Measurements from ENCODE around the gene PDE6A. TPM values are rescaled to one million over a fixed set of nuclear protein-coding genes. Genes with fewer than 3 reads are reported as not detected.

PDE6A gene
- total and polyA plus RNA-seq, 2 of the 13 experiments (the other 11 are each of a cell fraction or from before 2014, with no cell fraction given), result 0.01 TPM; not detected in 1

DNA sequence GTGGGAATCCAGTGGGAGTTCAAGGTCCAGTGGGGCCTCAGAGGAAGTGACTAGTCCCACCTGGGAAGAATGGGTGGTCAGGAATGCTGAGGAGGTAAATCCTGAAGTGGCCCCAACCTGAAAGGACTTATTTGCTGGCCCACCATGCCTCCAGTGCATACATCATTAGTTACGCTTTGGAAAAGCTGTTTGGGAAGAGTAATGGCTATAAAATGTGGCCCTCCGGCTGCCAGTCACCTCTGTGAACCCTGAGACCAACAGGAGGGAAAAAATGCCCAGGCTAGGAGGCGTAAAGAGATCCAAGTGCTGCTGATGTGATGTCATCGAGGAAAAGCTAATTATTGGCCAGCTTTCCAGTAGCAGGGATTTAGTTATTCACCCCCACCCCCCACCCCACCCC lies 13.3 kb upstream of the PDE6A start (continued):
- TF ChIP-seq BORCS8-MEF2B (CRISPR knock-in tag; IDR thresholded peaks at IDR 0.05) (no peak), ZNF652 (CRISPR knock-in tag; IDR thresholded peaks at IDR 0.05; ENCODE audit: borderline replicate concordance, low read depth) (no peak), ZBTB38 (CRISPR knock-in tag; IDR thresholded peaks at IDR 0.05) (no peak), ZNF629 (CRISPR knock-in tag; conservative IDR thresholded peaks at IDR 0.05) (no peak), SMAD3 (CRISPR knock-in tag; IDR thresholded peaks at IDR 0.05) (no peak), KDM4B (CRISPR knock-in tag; IDR thresholded peaks at IDR 0.05) (no peak), NAIF1 (CRISPR knock-in tag; IDR thresholded peaks at IDR 0.05; ENCODE audit: borderline replicate concordance) (no peak), ZEB1 (IDR thresholded peaks at IDR 0.05; ENCODE audit: insufficient replicate concordance, low read depth) (peak; percentile 32), GATAD2A (CRISPR knock-in tag; IDR thresholded peaks at IDR 0.05) (0 out of 2 replicates have a peak, but pooled peaks have one; percentile 34), ZNF607 (CRISPR knock-in tag; IDR thresholded peaks at IDR 0.05; ENCODE audit: borderline replicate concordance) (no peak), ZNF780A (CRISPR knock-in tag; IDR thresholded peaks at IDR 0.05) (no peak), GZF1 (CRISPR knock-in tag; IDR thresholded peaks at IDR 0.05) (no peak), NR1H2 (CRISPR knock-in tag; IDR thresholded peaks at IDR 0.05; ENCODE audit: borderline replicate concordance, low read depth) (no peak), NR2F1 (CRISPR knock-in tag; IDR thresholded peaks at IDR 0.05) (no peak), BRCA1 (CRISPR knock-in tag; IDR thresholded peaks at IDR 0.05) (no peak), ZNF891 (CRISPR knock-in tag; IDR thresholded peaks at IDR 0.05) (no peak), ZNF720 (CRISPR knock-in tag; IDR thresholded peaks at IDR 0.05) (no peak), ZNF644 (CRISPR knock-in tag; IDR thresholded peaks at IDR 0.05; ENCODE audit: low read depth) (peak; percentile 39; the same call in 1 of the 2 replicates), YEATS2 (CRISPR knock-in tag; IDR thresholded peaks at IDR 0.05; ENCODE audit: borderline replicate concordance) (no peak), ZNF180 (CRISPR knock-in tag; IDR thresholded peaks at IDR 0.05; ENCODE audit: borderline replicate concordance, low read depth) (no peak), ZNF34 (CRISPR knock-in tag; IDR thresholded peaks at IDR 0.05; ENCODE audit: borderline replicate concordance) (no peak), SNAPC2 (CRISPR knock-in tag; IDR thresholded peaks at IDR 0.05) (no peak), SETDB1 (CRISPR knock-in tag; IDR thresholded peaks at IDR 0.05; ENCODE audit: borderline replicate concordance) (no peak), ZNF543 (CRISPR knock-in tag; IDR thresholded peaks at IDR 0.05) (no peak), HNRNPL (IDR thresholded peaks at IDR 0.05; ENCODE audit: low read depth, low read length) (no peak), ZNF430 (CRISPR knock-in tag; IDR thresholded peaks at IDR 0.05) (no peak), MAFK (conservative IDR thresholded peaks at IDR 0.05 in 1 of 2, IDR thresholded peaks at IDR 0.05 in 1 of 2; ENCODE audit: low read length in 2 of 2) (0 out of 4 replicates have a peak, but pooled peaks of 1 of the 2 experiments have one; percentile 13), EEA1 (CRISPR knock-in tag; IDR thresholded peaks at IDR 0.05; ENCODE audit: borderline replicate concordance) (no peak), HDAC6 (IDR thresholded peaks at IDR 0.05; ENCODE audit: low read depth, low read length) (no peak)
- TF ChIP-seq, protein P1, sequence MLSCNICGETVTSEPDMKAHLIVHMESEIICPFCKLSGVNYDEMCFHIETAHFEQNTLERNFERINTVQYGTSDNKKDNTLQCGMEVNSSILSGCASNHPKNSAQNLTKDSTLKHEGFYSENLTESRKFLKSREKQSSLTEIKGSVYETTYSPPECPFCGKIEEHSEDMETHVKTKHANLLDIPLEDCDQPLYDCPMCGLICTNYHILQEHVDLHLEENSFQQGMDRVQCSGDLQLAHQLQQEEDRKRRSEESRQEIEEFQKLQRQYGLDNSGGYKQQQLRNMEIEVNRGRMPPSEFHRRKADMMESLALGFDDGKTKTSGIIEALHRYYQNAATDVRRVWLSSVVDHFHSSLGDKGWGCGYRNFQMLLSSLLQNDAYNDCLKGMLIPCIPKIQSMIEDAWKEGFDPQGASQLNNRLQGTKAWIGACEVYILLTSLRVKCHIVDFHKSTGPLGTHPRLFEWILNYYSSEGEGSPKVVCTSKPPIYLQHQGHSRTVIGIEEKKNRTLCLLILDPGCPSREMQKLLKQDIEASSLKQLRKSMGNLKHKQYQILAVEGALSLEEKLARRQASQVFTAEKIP (CRISPR knock-in tag; IDR thresholded peaks at IDR 0.05; ENCODE audit: borderline replicate concordance), result no peak
- TF ChIP-seq, protein P2, sequence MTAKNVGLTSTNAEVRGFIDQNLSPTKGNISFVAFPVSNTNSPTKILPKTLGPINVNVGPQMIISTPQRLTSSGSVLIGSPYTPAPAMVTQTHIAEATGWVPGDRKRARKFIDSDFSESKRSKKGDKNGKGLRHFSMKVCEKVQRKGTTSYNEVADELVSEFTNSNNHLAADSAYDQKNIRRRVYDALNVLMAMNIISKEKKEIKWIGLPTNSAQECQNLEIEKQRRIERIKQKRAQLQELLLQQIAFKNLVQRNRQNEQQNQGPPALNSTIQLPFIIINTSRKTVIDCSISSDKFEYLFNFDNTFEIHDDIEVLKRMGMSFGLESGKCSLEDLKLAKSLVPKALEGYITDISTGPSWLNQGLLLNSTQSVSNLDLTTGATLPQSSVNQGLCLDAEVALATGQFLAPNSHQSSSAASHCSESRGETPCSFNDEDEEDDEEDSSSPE (CRISPR knock-in tag; IDR thresholded peaks at IDR 0.05), result no peak
- TF ChIP-seq, protein P3, sequence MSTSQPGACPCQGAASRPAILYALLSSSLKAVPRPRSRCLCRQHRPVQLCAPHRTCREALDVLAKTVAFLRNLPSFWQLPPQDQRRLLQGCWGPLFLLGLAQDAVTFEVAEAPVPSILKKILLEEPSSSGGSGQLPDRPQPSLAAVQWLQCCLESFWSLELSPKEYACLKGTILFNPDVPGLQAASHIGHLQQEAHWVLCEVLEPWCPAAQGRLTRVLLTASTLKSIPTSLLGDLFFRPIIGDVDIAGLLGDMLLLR (CRISPR knock-in tag; IDR thresholded peaks at IDR 0.05), result no peak
